HCT116 (cell line): ENCODE measurements around the gene HSPA1A.
A peak's percentile ranks its signal among the peaks of the same experiment; 100 is the strongest.

ENCODE experiments used
- EZH2 ChIP-seq: fragments of 200-600 bp; sonication (generic); IDR thresholded peaks from 2 replicates; pipeline ENCODE4 v1.6.1; 2017; ENCODE audit warnings: antibody characterized with exemption, mixed run types
- POLR2A ChIP-seq: IDR thresholded peaks from 2 replicates; pipeline ENCODE4 v1.7.0; 2011; ENCODE audit warnings: borderline replicate concordance; ENCODE audit not compliant: insufficient read depth, insufficient read length; ENCODE audit errors: extremely low read depth
- RAD21 ChIP-seq: IDR thresholded peaks from 2 replicates; pipeline ENCODE4 v1.6.1; 2012; ENCODE audit warnings: low read depth, mild to moderate bottlenecking
- SIN3A ChIP-seq: IDR thresholded peaks from 2 replicates; pipeline ENCODE4 v1.6.1; 2012; ENCODE audit warnings: low read depth
- TCF7L2 ChIP-seq: IDR thresholded peaks from 2 replicates; pipeline ENCODE4 v1.7.0; 2011; ENCODE audit warnings: borderline replicate concordance, inconsistent platforms; ENCODE audit not compliant: insufficient read depth, insufficient read length; ENCODE audit errors: extremely low read depth
- YY1 ChIP-seq: IDR thresholded peaks from 2 replicates; pipeline ENCODE4 v1.6.1; 2011; ENCODE audit warnings: low read length, low read depth, moderate library complexity, mild to moderate bottlenecking; ENCODE audit not compliant: insufficient replicate concordance; ENCODE audit errors: extremely low read depth
- ZFX ChIP-seq: fragments of 450-650 bp; IDR thresholded peaks from 2 replicates; pipeline ENCODE4 v1.6.1; 2017
- ZNF274 ChIP-seq: fragments of 200-500 bp; sonication (Bioruptor generic); IDR thresholded peaks from 2 replicates; pipeline ENCODE4 v1.6.1; 2014; ENCODE audit warnings: mild to moderate bottlenecking, low read depth, low read length, inconsistent platforms
- TF ChIP-seq, protein P1 (sequence below), 3 experiments: fragments of 200-600 bp in 1 of 3; sonication (generic) in 1 of 3; IDR thresholded peaks in 2 of 3; conservative IDR thresholded peaks in 1 of 3; 2 replicates each; pipeline ENCODE4 v1.5.1; 2012 to 2017; ENCODE audit warnings: low read depth in 2 of 3, low read length in 2 of 3, antibody characterized with exemption in 1 of 3, borderline replicate concordance in 1 of 3, control low read depth in 1 of 3, mild to moderate bottlenecking in 1 of 3, mixed read lengths in 1 of 3, mixed run types in 1 of 3, moderate library complexity in 1 of 3; ENCODE audit not compliant: insufficient read depth in 1 of 3
- TF ChIP-seq, protein P2 (sequence below): IDR thresholded peaks from 2 replicates; pipeline ENCODE4 v1.6.1; 2011; ENCODE audit warnings: mild to moderate bottlenecking, low read length, moderate library complexity; ENCODE audit not compliant: insufficient replicate concordance; ENCODE audit errors: extremely low read depth
- TF ChIP-seq, protein P3 (sequence below): IDR thresholded peaks from 2 replicates; pipeline ENCODE4 v1.6.1; 2012

DNA sequence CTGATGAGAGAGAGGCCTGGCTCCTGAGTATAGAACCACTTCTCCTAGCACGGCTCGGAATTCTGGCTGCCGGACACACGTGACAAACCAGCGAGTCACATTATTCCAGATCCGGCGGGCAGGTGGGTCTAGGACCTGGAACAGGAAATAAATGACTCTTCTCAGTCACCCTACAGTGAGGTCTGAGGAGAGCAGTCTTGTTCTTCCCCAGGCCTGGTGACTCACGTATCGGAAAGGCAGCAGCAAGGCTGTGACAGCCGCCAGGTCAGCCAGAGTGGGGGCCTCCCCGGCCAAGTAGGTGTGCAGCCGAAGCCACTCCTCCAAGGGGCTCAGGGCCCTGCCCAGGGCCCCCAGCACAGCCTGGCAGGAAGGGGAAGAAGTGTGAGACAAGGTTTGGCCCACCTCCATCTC is 22.6 kb upstream of the HSPA1A start:
- TF ChIP-seq, protein P1, sequence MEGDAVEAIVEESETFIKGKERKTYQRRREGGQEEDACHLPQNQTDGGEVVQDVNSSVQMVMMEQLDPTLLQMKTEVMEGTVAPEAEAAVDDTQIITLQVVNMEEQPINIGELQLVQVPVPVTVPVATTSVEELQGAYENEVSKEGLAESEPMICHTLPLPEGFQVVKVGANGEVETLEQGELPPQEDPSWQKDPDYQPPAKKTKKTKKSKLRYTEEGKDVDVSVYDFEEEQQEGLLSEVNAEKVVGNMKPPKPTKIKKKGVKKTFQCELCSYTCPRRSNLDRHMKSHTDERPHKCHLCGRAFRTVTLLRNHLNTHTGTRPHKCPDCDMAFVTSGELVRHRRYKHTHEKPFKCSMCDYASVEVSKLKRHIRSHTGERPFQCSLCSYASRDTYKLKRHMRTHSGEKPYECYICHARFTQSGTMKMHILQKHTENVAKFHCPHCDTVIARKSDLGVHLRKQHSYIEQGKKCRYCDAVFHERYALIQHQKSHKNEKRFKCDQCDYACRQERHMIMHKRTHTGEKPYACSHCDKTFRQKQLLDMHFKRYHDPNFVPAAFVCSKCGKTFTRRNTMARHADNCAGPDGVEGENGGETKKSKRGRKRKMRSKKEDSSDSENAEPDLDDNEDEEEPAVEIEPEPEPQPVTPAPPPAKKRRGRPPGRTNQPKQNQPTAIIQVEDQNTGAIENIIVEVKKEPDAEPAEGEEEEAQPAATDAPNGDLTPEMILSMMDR (IDR thresholded peaks at IDR 0.05 in 2 of 3, conservative IDR thresholded peaks at IDR 0.05 in 1 of 3; ENCODE audit: borderline replicate concordance in 1 of 3, insufficient read depth in 1 of 3, low read depth in 2 of 3, low read length in 2 of 3), result no peak
- TF ChIP-seq YY1, result no peak
- TF ChIP-seq POLR2A, result no peak
- TF ChIP-seq TCF7L2, result no peak
- no peak for TF ChIP-seq EZH2
- TF ChIP-seq ZFX, result no peak
- TF ChIP-seq, protein P2, sequence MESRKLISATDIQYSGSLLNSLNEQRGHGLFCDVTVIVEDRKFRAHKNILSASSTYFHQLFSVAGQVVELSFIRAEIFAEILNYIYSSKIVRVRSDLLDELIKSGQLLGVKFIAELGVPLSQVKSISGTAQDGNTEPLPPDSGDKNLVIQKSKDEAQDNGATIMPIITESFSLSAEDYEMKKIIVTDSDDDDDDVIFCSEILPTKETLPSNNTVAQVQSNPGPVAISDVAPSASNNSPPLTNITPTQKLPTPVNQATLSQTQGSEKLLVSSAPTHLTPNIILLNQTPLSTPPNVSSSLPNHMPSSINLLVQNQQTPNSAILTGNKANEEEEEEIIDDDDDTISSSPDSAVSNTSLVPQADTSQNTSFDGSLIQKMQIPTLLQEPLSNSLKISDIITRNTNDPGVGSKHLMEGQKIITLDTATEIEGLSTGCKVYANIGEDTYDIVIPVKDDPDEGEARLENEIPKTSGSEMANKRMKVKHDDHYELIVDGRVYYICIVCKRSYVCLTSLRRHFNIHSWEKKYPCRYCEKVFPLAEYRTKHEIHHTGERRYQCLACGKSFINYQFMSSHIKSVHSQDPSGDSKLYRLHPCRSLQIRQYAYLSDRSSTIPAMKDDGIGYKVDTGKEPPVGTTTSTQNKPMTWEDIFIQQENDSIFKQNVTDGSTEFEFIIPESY, result no peak
- 0 out of 2 replicates have a peak, but pooled peaks have one; percentile 9 for TF ChIP-seq RAD21
- no peak for TF ChIP-seq ZNF274
- TF ChIP-seq SIN3A, result peak; percentile 78
- TF ChIP-seq, protein P3, sequence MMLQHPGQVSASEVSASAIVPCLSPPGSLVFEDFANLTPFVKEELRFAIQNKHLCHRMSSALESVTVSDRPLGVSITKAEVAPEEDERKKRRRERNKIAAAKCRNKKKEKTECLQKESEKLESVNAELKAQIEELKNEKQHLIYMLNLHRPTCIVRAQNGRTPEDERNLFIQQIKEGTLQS, result no peak
